Activated CD8-positive, alpha-beta memory T cell treated with anti-CD3 and anti-CD28 coated beads, Interleukin-2, amount 50 U/mL, for 24 hours (primary cell): Measurements from ENCODE around the gene RNF213.
"Not testable (repeated sequence)": the region's sequence is repeated elsewhere in the genome, so short reads cannot be mapped to it uniquely, and the experiment has no call there.

Source experiments
- DNase-seq: peaks from one replicate; pipeline ENCODE4 v3.0.0-alpha.2; 2020; ENCODE audit errors: extremely low read depth

Gene RNF213

GRCh38 chr17:80394629-80395216, 134.1 kb downstream of the RNF213 start:
- no peak for DNase-seq

- no peak for DNase-seq
Observed at GRCh38 chr17:80395402-80396151, 134.9 kb downstream of the RNF213 start.

GRCh38 chr17:80396157-80397033, 135.7 kb downstream of the RNF213 start:
- no peak for DNase-seq

- DNase-seq: no peak
Observed at GRCh38 chr17:80397034-80397387, 136.4 kb downstream of the RNF213 start.

- no peak for DNase-seq
Observed at GRCh38 chr17:80397686-80398085, 137.0 kb downstream of the RNF213 start.

- DNase-seq: not testable (repeated sequence)
Observed at GRCh38 chr17:80401086-80401485, 140.4 kb downstream of the RNF213 start.

GRCh38 chr17:80402102-80402501, 141.4 kb downstream of the RNF213 start:
- not testable (repeated sequence) for DNase-seq

- DNase-seq: no peak
Observed at GRCh38 chr17:80402959-80403358, 142.3 kb downstream of the RNF213 start.

- DNase-seq: no peak
Observed at GRCh38 chr17:80406146-80406545, 145.5 kb downstream of the RNF213 start.

- not testable (repeated sequence) for DNase-seq
Observed at GRCh38 chr17:80407917-80408316, 147.3 kb downstream of the RNF213 start.

- DNase-seq: no peak
Observed at GRCh38 chr17:80408872-80409271, 148.2 kb downstream of the RNF213 start.

GRCh38 chr17:80409626-80410025, 149.0 kb downstream of the RNF213 start:
- DNase-seq: no peak

GRCh38 chr17:80410441-80411087, 149.9 kb downstream of the RNF213 start:
- DNase-seq: not testable (repeated sequence)

- no peak for DNase-seq
Observed at GRCh38 chr17:80413771-80414507, 153.3 kb downstream of the RNF213 start.

GRCh38 chr17:80414508-80414802, 153.8 kb downstream of the RNF213 start:
- DNase-seq: no peak

GRCh38 chr17:80414803-80415625, 154.4 kb downstream of the RNF213 start, which contains the start of gene ENDOV:
Gene ENDOV (plus strand): TSS chr17:80415167. CDS start chr17:80415195, 28 bp downstream.
- DNase-seq: peak; percentile 84

GRCh38 chr17:80415626-80416137, 155.0 kb downstream of the RNF213 start:
- DNase-seq: no peak

- no peak for DNase-seq
Observed at GRCh38 chr17:80416260-80416939, 155.7 kb downstream of the RNF213 start.

- DNase-seq: no peak
Observed at GRCh38 chr17:80416940-80417293, 156.3 kb downstream of the RNF213 start.

- no peak for DNase-seq
Observed at GRCh38 chr17:80418589-80418988, 157.9 kb downstream of the RNF213 start.
